Activated B cell treated with CpG ODN at 0.5 μM for 24 hours (primary cell): ENCODE data around the gene HNF1A. TPM values are rescaled to one million over a fixed set of nuclear protein-coding genes. Genes with fewer than 3 reads are reported as not detected.

Experiments used
- ATAC-seq: fragments of 200-7000 bp; cut with Tn5 transposase; one replicate; pipeline ENCODE4 v1.10.0; 2021; ENCODE audit warnings: low read depth, mild to moderate bottlenecking, moderate library complexity
- CTCF ChIA-PET: fragments of 350-600 bp; sonication (Branson Sonifier 250); formaldehyde crosslinking; loops from one replicate; lab custom pipeline; 2021; ENCODE audit warnings: antibody characterized with exemption; lab: Charles Lee
- POLR2A ChIA-PET: fragments of 350-600 bp; sonication (Branson Sonifier 250); formaldehyde crosslinking; loops from one replicate; lab custom pipeline; 2021; ENCODE audit warnings: antibody characterized with exemption; lab: Charles Lee
- DNase-seq: peaks from one replicate; pipeline ENCODE4 v3.0.0; 2022
- H3K27ac Mint-ChIP-seq: one replicate; pipeline ENCODE4 v1.8.0; 2020; ENCODE audit warnings: mixed read lengths
- H3K27me3 Mint-ChIP-seq: one replicate; pipeline ENCODE4 v1.8.0; 2021; ENCODE audit warnings: mixed read lengths
- H3K36me3 Mint-ChIP-seq: one replicate; pipeline ENCODE4 v1.8.0; 2021; ENCODE audit warnings: low read depth, mixed read lengths
- H3K4me1 Mint-ChIP-seq: one replicate; pipeline ENCODE4 v1.8.0; 2021; ENCODE audit warnings: mixed read lengths
- H3K4me3 Mint-ChIP-seq: one replicate; pipeline ENCODE4 v1.8.0; 2020; ENCODE audit warnings: mild to moderate bottlenecking, mixed read lengths
- H3K9me3 Mint-ChIP-seq: one replicate; pipeline ENCODE4 v1.8.0; 2020; ENCODE audit warnings: mixed read lengths
- CTCF ChIP-seq: fragments of 200-600 bp; IDR thresholded peaks from one replicate; pipeline ENCODE4 v1.8.0; 2022; ENCODE audit warnings: antibody characterized with exemption, mild to moderate bottlenecking
- intact Hi-C: fragments of 100-400 bp; cut with micrococcal nuclease; formaldehyde crosslinking; loops from one replicate; pipeline ENCODE4 v1.15.1; 2024
- total RNA-seq: library from RNA; stranded (reverse); gene quantifications from 2 replicates; pipeline ENCODE4 v1.2.3, GENCODE V29; 2022

Gene HNF1A
- total RNA-seq, 1 donor from 2014 or later, result not detected

GRCh38 chr12:121017966-121018491 is 39.7 kb downstream of the HNF1A start:
- Mint-ChIP-seq H3K27me3 (peaks cover 1% of the 10 kb centered on the region), H3K9me3 (no peaks in the 10 kb centered on the region), H3K4me3 (no peak overlapping the region), H3K4me1 (peaks cover 16% of the 10 kb centered on the region), H3K36me3 (peaks cover 15% of the 10 kb centered on the region), H3K27ac (no peak overlapping the region)
- TF ChIP-seq CTCF, result no peak
- POLR2A ChIA-PET, result no interaction called here
- CTCF ChIA-PET, result no interaction called here
- no peak for DNase-seq
- no peak for ATAC-seq
- intact Hi-C loops, result loop anchor here (5.0 kb wide), 1 partner anchor 79 kb away; no protein-coding TSS in a partner anchor

- Mint-ChIP-seq H3K4me1 (peaks cover 14% of the 10 kb centered on the region), H3K9me3 (no peaks in the 10 kb centered on the region), H3K4me3 (no peak overlapping the region), H3K27ac (no peak overlapping the region), H3K27me3 (peaks cover 1% of the 10 kb centered on the region), H3K36me3 (peaks cover 8% of the 10 kb centered on the region)
- intact Hi-C loops, result loop anchor here (5.0 kb wide), 1 partner anchor 78 kb away; no protein-coding TSS in a partner anchor
- CTCF ChIA-PET, result no interaction called here
- no peak for TF ChIP-seq CTCF
- no peak for DNase-seq
- no peak for ATAC-seq
- POLR2A ChIA-PET, result interaction anchor here (0.6 kb wide), 1 partner anchor 34 kb away, joined by 4 read pairs; no protein-coding TSS in a partner anchor
Observed at GRCh38 chr12:121018860-121019617, 40.7 kb downstream of the HNF1A start.

- H3K4me3 Mint-ChIP-seq, result no peak overlapping the region
Observed at GRCh38 chr12:121021754-121022153, 43.4 kb downstream of the HNF1A start.

GRCh38 chr12:121022713-121023112 is 44.4 kb downstream of the HNF1A start:
- H3K9me3 Mint-ChIP-seq, result no peaks in the 10 kb centered on the region
- ChIA-PET CTCF (no interaction called here), POLR2A (no interaction called here)
- intact Hi-C loops, result no loop called here
- DNase-seq, result no peak
- no peak for ATAC-seq
- H3K4me1 Mint-ChIP-seq, result no peaks in the 10 kb centered on the region
- H3K27ac Mint-ChIP-seq, result no peak overlapping the region
- TF ChIP-seq CTCF, result no peak
- H3K27me3 Mint-ChIP-seq, result peaks cover 6% of the 10 kb centered on the region
- no peaks in the 10 kb centered on the region for H3K36me3 Mint-ChIP-seq
- H3K4me3 Mint-ChIP-seq, result no peak overlapping the region

More at GRCh38 chr12:121021754-121022153, 43.4 kb downstream of the HNF1A start:
- Mint-ChIP-seq H3K4me1 (no peaks in the 10 kb centered on the region), H3K9me3 (no peaks in the 10 kb centered on the region), H3K27me3 (peaks cover 6% of the 10 kb centered on the region), H3K27ac (no peak overlapping the region), H3K36me3 (no peaks in the 10 kb centered on the region)
- POLR2A ChIA-PET, result no interaction called here
- ATAC-seq, result no peak
- CTCF ChIA-PET, result no interaction called here
- intact Hi-C loops, result no loop called here
- no peak for DNase-seq
- TF ChIP-seq CTCF, result no peak

GRCh38 chr12:121023799-121024198 is 45.5 kb downstream of the HNF1A start:
- H3K9me3 Mint-ChIP-seq, result no peaks in the 10 kb centered on the region
- H3K4me1 Mint-ChIP-seq, result no peaks in the 10 kb centered on the region
- no peak overlapping the region for H3K4me3 Mint-ChIP-seq
- ChIA-PET CTCF (no interaction called here), POLR2A (no interaction called here)
- H3K36me3 Mint-ChIP-seq, result no peaks in the 10 kb centered on the region
- ATAC-seq (no peak), DNase-seq (no peak)
- intact Hi-C loops, result no loop called here
- no peak for TF ChIP-seq CTCF
- H3K27ac Mint-ChIP-seq, result no peak overlapping the region
- H3K27me3 Mint-ChIP-seq, result peaks cover 6% of the 10 kb centered on the region
